GM12878 (cell line): ENCODE results near the gene NT5C3B. TPM values are rescaled to one million over a fixed set of nuclear protein-coding genes. Genes with fewer than 3 reads are reported as not detected.
A peak's percentile ranks its signal among the peaks of the same experiment; 100 is the strongest.

ENCODE experiments used
- CTCF ChIP-seq, 3 experiments: IDR thresholded peaks in 2 of 3; conservative IDR thresholded peaks in 1 of 3; 2 replicates each; pipeline ENCODE4 v1.5.1; 2011; ENCODE audit warnings: low read depth in 3 of 3, low read length in 3 of 3, mild to moderate bottlenecking in 3 of 3, control low read depth in 2 of 3, moderate library complexity in 2 of 3, inconsistent platforms in 1 of 3, mixed read lengths in 1 of 3; ENCODE audit not compliant: control insufficient read depth in 2 of 3, insufficient read depth in 1 of 3; ENCODE audit errors: extremely low read depth in 1 of 3
- ETV6 ChIP-seq, 2 experiments: fragments of 450-650 bp in 1 of 2; IDR thresholded peaks in 1 of 2; conservative IDR thresholded peaks in 1 of 2; 2 replicates each; pipeline ENCODE4 v1.6.1; 2014; ENCODE audit warnings: antibody characterized with exemption in 1 of 2, borderline replicate concordance in 1 of 2, low read depth in 1 of 2, mild to moderate bottlenecking in 1 of 2, moderate library complexity in 1 of 2
- IKZF1 ChIP-seq: fragments of 450-650 bp; conservative IDR thresholded peaks from 2 replicates; pipeline ENCODE4 v1.6.1; 2017; ENCODE audit warnings: antibody characterized with exemption, mild to moderate bottlenecking
- IKZF2 ChIP-seq, 2 experiments: fragments of 450-650 bp; IDR thresholded peaks; 2 replicates each; pipeline ENCODE4 v1.6.1; 2017; ENCODE audit warnings: mild to moderate bottlenecking in 2 of 2, moderate library complexity in 2 of 2
- IRF4 ChIP-seq: IDR thresholded peaks from 2 replicates; pipeline ENCODE4 v1.6.1; 2011; ENCODE audit warnings: low read depth, low read length
- NFYA ChIP-seq: IDR thresholded peaks from 2 replicates; pipeline ENCODE4 v1.6.1; 2011; ENCODE audit warnings: low read depth, mild to moderate bottlenecking, low read length, improper control_type of control experiment, borderline replicate concordance
- PAX5 ChIP-seq: IDR thresholded peaks from 2 replicates; pipeline ENCODE4 v1.6.1; 2011; ENCODE audit warnings: low read depth, low read length, borderline replicate concordance
- PML ChIP-seq: IDR thresholded peaks from 2 replicates; pipeline ENCODE4 v1.6.1; 2012; ENCODE audit warnings: low read length, inconsistent platforms
- RB1 ChIP-seq: fragments of 450-650 bp; formaldehyde crosslinking; IDR thresholded peaks from 2 replicates; pipeline ENCODE4 v1.6.1; 2017; ENCODE audit warnings: mild to moderate bottlenecking, borderline replicate concordance
- SIX5 ChIP-seq: IDR thresholded peaks from 2 replicates; pipeline ENCODE4 v1.6.1; 2011; ENCODE audit warnings: mild to moderate bottlenecking, low read depth, low read length, moderate library complexity; ENCODE audit not compliant: severe bottlenecking
- SRF ChIP-seq, 2 experiments: IDR thresholded peaks; 2 replicates each; pipeline ENCODE4 v1.6.1; 2011; ENCODE audit warnings: low read depth in 2 of 2, low read length in 2 of 2, mild to moderate bottlenecking in 1 of 2, moderate library complexity in 1 of 2
- YY1 ChIP-seq: IDR thresholded peaks from 2 replicates; pipeline ENCODE4 v1.6.1; 2011; ENCODE audit warnings: low read depth, mild to moderate bottlenecking, low read length
- ZNF24 ChIP-seq: fragments of 450-650 bp; IDR thresholded peaks from 2 replicates; pipeline ENCODE4 v1.6.1; 2017; ENCODE audit warnings: antibody characterized with exemption, mild to moderate bottlenecking
- ZSCAN29 ChIP-seq: fragments of 450-650 bp; IDR thresholded peaks from 2 replicates; pipeline ENCODE4 v1.6.1; 2017; ENCODE audit warnings: mild to moderate bottlenecking, moderate library complexity
- polyA plus RNA-seq, 11 experiments: library from polyadenylated mRNA; depleted of rRNA in 4 of 11; unstranded in 6 of 11; stranded (reverse) in 5 of 11; fragments of >200 nt; fragmentation: Nextera tagmentation in 4 of 11; fragmentation: Illumina TruSeq in 1 of 11; extraction: Ambion mirVana in 4 of 11; extraction: Trizol in 1 of 11; gene quantifications; 1 replicate in 1 of 11; 2 replicates in 10 of 11; pipeline versions ENCODE4 v1.2.1 to v1.2.3, GENCODE V29; 2011 to 2016; ENCODE audit warnings: inconsistent platforms in 2 of 11, missing spikeins in 2 of 11, low read depth in 1 of 11
- total RNA-seq, 4 experiments: library from RNA; depleted of rRNA in 3 of 4; stranded (reverse); fragments of >200 nt in 3 of 4; fragmentation: Illumina TruSeq in 1 of 4; extraction: Trizol in 1 of 4; gene quantifications; 2 replicates each; pipeline versions ENCODE4 v1.2.1 to v1.2.3, GENCODE V29; 2013 to 2021
- TF ChIP-seq, protein P1 (sequence below): fragments of 450-650 bp; IDR thresholded peaks from 2 replicates; pipeline ENCODE4 v1.6.1; 2017; ENCODE audit warnings: borderline replicate concordance
- TF ChIP-seq, protein P2 (sequence below): fragments of 450-650 bp; IDR thresholded peaks from 2 replicates; pipeline ENCODE4 v1.6.1; 2017; ENCODE audit warnings: mild to moderate bottlenecking, moderate library complexity
- TF ChIP-seq, protein P3 (sequence below): IDR thresholded peaks from 2 replicates; pipeline ENCODE4 v1.6.1; 2012; ENCODE audit warnings: low read length, inconsistent platforms

NT5C3B gene
- total and polyA plus RNA-seq, 10 of the 15 experiments (the other 5 are each of a cell fraction or from before 2014, with no cell fraction given) = 0.52 to 64.6 (median 41.0) TPM

DNA sequence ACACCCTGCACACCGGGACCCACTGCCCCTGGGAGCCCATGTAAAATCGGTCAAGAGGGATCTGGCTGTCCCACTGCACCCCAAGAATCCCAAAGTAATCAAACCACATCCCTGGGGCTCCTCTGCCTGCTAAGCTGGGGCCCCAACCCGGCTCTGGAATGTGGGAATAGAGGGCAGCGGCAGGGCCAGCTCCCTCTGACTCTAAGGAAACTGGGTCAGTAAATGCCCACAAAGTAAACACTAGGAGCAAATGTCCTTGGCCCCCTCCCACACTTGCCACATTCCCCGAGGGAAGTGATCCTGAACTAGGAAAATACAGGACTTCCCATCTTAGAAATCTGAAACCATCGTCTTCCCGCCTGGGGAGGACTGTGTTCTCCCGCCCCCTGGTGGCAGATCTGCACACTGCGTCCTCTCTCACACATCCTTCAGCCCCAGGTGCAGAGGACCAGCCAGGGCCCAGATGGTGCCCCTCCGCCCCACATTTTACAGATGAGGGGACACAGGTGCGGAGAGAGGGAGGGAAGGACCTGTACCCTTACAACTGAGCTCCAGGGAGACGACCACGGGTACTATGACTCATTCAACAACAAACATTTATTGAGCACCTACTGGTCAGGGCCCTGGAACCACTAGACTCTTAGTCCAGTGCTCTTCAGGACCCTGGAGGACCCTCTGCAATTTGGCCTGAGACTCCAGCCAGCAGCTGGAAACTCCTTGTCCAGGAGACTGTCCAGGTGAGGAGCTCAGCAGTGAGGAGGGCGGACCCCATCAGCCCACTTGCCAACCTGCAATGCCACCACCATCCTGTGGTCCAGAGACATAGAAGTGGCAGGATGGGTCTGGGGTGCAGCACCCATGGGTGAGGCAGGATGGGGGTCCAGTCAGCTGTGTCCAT, 34.4 kb downstream of the NT5C3B start (continued):
- TF ChIP-seq ETV6 (conservative IDR thresholded peaks at IDR 0.05 in 1 of 2, IDR thresholded peaks at IDR 0.05 in 1 of 2; ENCODE audit: borderline replicate concordance in 1 of 2, low read depth in 1 of 2) = no peak
- TF ChIP-seq, protein P1, sequence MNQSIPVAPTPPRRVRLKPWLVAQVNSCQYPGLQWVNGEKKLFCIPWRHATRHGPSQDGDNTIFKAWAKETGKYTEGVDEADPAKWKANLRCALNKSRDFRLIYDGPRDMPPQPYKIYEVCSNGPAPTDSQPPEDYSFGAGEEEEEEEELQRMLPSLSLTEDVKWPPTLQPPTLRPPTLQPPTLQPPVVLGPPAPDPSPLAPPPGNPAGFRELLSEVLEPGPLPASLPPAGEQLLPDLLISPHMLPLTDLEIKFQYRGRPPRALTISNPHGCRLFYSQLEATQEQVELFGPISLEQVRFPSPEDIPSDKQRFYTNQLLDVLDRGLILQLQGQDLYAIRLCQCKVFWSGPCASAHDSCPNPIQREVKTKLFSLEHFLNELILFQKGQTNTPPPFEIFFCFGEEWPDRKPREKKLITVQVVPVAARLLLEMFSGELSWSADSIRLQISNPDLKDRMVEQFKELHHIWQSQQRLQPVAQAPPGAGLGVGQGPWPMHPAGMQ = no peak
- TF ChIP-seq CTCF (IDR thresholded peaks at IDR 0.05 in 2 of 3, conservative IDR thresholded peaks at IDR 0.05 in 1 of 3; ENCODE audit: control insufficient read depth in 2 of 3, extremely low read depth in 1 of 3, insufficient read depth in 1 of 3, low read depth in 3 of 3, low read length in 3 of 3) = peak; percentile 92 to 96 (median 95)
- no peak for TF ChIP-seq PAX5
- TF ChIP-seq YY1 = peak; percentile 69
- TF ChIP-seq SIX5 = no peak
- no peak for TF ChIP-seq PML
- TF ChIP-seq IKZF2 (IDR thresholded peaks at IDR 0.05) = 0 out of 4 replicates have a peak, but pooled peaks of 1 of the 2 experiments have one; percentile 13
- TF ChIP-seq, protein P2, sequence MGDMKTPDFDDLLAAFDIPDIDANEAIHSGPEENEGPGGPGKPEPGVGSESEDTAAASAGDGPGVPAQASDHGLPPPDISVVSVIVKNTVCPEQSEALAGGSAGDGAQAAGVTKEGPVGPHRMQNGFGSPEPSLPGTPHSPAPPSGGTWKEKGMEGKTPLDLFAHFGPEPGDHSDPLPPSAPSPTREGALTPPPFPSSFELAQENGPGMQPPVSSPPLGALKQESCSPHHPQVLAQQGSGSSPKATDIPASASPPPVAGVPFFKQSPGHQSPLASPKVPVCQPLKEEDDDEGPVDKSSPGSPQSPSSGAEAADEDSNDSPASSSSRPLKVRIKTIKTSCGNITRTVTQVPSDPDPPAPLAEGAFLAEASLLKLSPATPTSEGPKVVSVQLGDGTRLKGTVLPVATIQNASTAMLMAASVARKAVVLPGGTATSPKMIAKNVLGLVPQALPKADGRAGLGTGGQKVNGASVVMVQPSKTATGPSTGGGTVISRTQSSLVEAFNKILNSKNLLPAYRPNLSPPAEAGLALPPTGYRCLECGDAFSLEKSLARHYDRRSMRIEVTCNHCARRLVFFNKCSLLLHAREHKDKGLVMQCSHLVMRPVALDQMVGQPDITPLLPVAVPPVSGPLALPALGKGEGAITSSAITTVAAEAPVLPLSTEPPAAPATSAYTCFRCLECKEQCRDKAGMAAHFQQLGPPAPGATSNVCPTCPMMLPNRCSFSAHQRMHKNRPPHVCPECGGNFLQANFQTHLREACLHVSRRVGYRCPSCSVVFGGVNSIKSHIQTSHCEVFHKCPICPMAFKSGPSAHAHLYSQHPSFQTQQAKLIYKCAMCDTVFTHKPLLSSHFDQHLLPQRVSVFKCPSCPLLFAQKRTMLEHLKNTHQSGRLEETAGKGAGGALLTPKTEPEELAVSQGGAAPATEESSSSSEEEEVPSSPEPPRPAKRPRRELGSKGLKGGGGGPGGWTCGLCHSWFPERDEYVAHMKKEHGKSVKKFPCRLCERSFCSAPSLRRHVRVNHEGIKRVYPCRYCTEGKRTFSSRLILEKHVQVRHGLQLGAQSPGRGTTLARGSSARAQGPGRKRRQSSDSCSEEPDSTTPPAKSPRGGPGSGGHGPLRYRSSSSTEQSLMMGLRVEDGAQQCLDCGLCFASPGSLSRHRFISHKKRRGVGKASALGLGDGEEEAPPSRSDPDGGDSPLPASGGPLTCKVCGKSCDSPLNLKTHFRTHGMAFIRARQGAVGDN = no peak
- TF ChIP-seq ZNF24 = no peak
- 0 out of 2 replicates have a peak, but pooled peaks have one; percentile 20 for TF ChIP-seq IRF4
- no peak for TF ChIP-seq NFYA
- TF ChIP-seq, protein P3, sequence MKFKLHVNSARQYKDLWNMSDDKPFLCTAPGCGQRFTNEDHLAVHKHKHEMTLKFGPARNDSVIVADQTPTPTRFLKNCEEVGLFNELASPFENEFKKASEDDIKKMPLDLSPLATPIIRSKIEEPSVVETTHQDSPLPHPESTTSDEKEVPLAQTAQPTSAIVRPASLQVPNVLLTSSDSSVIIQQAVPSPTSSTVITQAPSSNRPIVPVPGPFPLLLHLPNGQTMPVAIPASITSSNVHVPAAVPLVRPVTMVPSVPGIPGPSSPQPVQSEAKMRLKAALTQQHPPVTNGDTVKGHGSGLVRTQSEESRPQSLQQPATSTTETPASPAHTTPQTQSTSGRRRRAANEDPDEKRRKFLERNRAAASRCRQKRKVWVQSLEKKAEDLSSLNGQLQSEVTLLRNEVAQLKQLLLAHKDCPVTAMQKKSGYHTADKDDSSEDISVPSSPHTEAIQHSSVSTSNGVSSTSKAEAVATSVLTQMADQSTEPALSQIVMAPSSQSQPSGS = no peak
- no peak for TF ChIP-seq SRF (IDR thresholded peaks at IDR 0.05; ENCODE audit: low read depth in 2 of 2, low read length in 2 of 2)
- TF ChIP-seq ZSCAN29 = no peak
- TF ChIP-seq IKZF1 = peak; percentile 68
- TF ChIP-seq RB1 = peak; percentile 63; the same call in 1 of the 2 replicates
